Spinal cord (tissue), 10 donors: ENCODE results near the gene TCN2. TPM values are rescaled to one million over a fixed set of nuclear protein-coding genes. Genes with fewer than 3 reads are reported as not detected.

Experiments used
- DNase-seq, 6 donors: peaks; one replicate each; pipeline versions ENCODE4 v3.0.0 to v3.0.0-alpha.2; 2013 to 2015; ENCODE audit warnings: low spot score in 6 of 6, low read depth in 4 of 6
- H3K27ac ChIP-seq: one replicate; pipeline ENCODE4 v1.5.1; 2013; ENCODE audit warnings: low read depth, low read length, control low read depth
- H3K27me3 ChIP-seq: one replicate; pipeline ENCODE4 v1.6.1; 2013; ENCODE audit warnings: low read length; ENCODE audit not compliant: control insufficient read depth, insufficient read depth
- H3K36me3 ChIP-seq: one replicate; pipeline ENCODE4 v1.6.1; 2013; ENCODE audit warnings: low read length; ENCODE audit not compliant: control insufficient read depth, insufficient read depth
- H3K4me1 ChIP-seq: one replicate; pipeline ENCODE4 v1.6.1; 2013; ENCODE audit warnings: low read length; ENCODE audit not compliant: control insufficient read depth, insufficient read depth
- H3K4me3 ChIP-seq: one replicate; pipeline ENCODE4 v1.5.1; 2013; ENCODE audit warnings: low read depth, low read length, control low read depth
- H3K9me3 ChIP-seq: one replicate; pipeline ENCODE4 v1.6.1; 2013; ENCODE audit warnings: low read length; ENCODE audit not compliant: control insufficient read depth, insufficient read depth
- WGBS: methylation state at CpG from one replicate; pipeline ENCODE4 v1.1.5; 2013; ENCODE audit warnings: missing lambda C conversion rate; ENCODE audit not compliant: insufficient coverage; 5-methylcytosine and 5-hydroxymethylcytosine counted together
- polyA plus RNA-seq, 2 donors: library from polyadenylated mRNA; unstranded; fragments of 120-200 nt; gene quantifications; one replicate each; pipeline ENCODE4 v1.2.1, GENCODE V29; 2013; ENCODE audit not compliant: insufficient read length in 2 of 2
- total RNA-seq, 2 donors: library from RNA; depleted of rRNA in 1 of 2; stranded (reverse); fragments of 120-200 nt in 1 of 2; fragments of >200 nt in 1 of 2; gene quantifications; one replicate each; pipeline versions ENCODE4 v1.2.3 to v1.2.4, GENCODE V29; 2013 to 2014
- donor health status: healthy.

TCN2 gene
- total and polyA plus RNA-seq, 4 donors, result 29.9 to 118 (median 47.3) TPM

DNA sequence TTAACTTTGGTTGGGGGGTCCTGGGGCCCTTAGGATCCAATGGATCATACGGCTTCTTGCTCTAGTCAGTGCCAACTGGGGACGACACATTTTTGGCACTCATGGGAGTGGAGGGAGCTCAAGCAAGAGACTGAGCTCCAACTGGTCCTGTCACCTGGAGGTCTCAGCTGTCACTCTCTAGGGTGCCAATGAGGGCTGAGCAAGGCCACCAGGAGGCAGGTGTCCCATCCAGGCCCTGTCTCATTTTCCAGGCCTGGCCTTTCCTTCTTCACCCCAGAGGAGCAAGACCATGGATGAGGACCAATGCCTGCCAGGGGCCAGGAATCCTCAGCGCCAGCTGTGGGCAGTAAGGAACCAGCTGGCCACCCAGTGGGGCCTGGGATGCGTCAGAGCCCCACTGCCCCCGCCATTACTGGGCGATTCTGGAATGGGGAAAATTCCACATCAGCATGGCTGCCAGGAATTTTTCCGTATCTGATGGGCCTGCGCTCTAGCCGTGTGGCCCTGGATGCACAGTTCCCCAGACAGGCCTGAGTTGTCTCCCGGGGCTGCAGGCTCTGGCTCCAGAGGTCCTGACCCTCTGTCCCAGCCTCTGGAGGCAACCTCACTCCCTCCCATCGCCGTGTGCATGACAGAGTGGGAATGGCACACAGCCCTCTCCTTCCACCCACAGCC lies 31.8 kb upstream of the TCN2 start:
- H3K27ac ChIP-seq, result peak overlapping the region; percentile 94
- H3K4me1 ChIP-seq, result peaks cover 41% of the 10 kb centered on the region
- DNase-seq, result peak in 1 of 6 donors; percentile 34
- peaks cover 50% of the 10 kb centered on the region for H3K36me3 ChIP-seq
- H3K4me3 ChIP-seq, result peak overlapping the region; percentile 16
- no peaks in the 10 kb centered on the region for H3K27me3 ChIP-seq
- no peaks in the 10 kb centered on the region for H3K9me3 ChIP-seq
- WGBS, result 60% methylated on average over 12 of the region's 12 CpGs

GRCh38 chr22:30575859-30576258 lies 31.1 kb upstream of the TCN2 start:
- Histone ChIP-seq H3K9me3 (no peaks in the 10 kb centered on the region), H3K27me3 (no peaks in the 10 kb centered on the region), H3K4me3 (no peak overlapping the region), H3K27ac (peak overlapping the region; percentile 94), H3K36me3 (peaks cover 57% of the 10 kb centered on the region), H3K4me1 (peaks cover 41% of the 10 kb centered on the region)
- DNase-seq, result no peak
- WGBS, result 85% methylated on average over 12 of the region's 15 CpGs

GRCh38 chr22:30578481-30578880 lies 28.5 kb upstream of the TCN2 start:
- H3K9me3 ChIP-seq, result no peaks in the 10 kb centered on the region
- no peaks in the 10 kb centered on the region for H3K27me3 ChIP-seq
- H3K36me3 ChIP-seq, result peaks cover 83% of the 10 kb centered on the region
- WGBS, result 92% methylated on average over 11 of the region's 12 CpGs
- H3K27ac ChIP-seq, result no peak overlapping the region
- no peak for DNase-seq
- H3K4me1 ChIP-seq, result peaks cover 48% of the 10 kb centered on the region
- H3K4me3 ChIP-seq, result no peak overlapping the region

DNA sequence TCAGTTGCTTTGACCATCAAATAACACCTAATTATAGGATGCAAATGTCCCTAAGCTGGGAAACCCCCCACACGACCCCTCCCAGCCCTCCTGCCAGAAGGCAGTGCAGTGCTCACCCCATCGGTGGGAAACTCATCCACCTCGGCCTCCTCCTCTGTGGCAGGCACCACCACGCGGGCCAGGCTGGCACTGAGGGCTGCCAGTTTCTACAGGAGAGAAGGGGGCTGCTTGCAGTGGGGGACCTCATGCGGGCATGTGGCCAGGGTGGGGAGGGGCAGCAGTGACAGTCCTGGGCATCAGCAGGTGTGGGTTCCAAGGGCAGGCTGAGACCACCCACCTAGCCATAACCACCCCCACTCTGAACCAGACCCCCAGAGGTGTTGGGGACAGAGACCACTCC lies 26.1 kb upstream of the TCN2 start:
- H3K4me3 ChIP-seq, result no peak overlapping the region
- H3K27me3 ChIP-seq, result no peaks in the 10 kb centered on the region
- no peak overlapping the region for H3K27ac ChIP-seq
- peaks cover 98% of the 10 kb centered on the region for H3K36me3 ChIP-seq
- 100% methylated on average over 1 of the region's 6 CpGs for WGBS
- H3K4me1 ChIP-seq, result peaks cover 36% of the 10 kb centered on the region
- H3K9me3 ChIP-seq, result no peaks in the 10 kb centered on the region
- no peak for DNase-seq

GRCh38 chr22:30582051-30582450 lies 24.9 kb upstream of the TCN2 start:
- peaks cover 98% of the 10 kb centered on the region for H3K36me3 ChIP-seq
- H3K27ac ChIP-seq, result peak overlapping the region; percentile 88
- no peak overlapping the region for H3K4me3 ChIP-seq
- no peaks in the 10 kb centered on the region for H3K9me3 ChIP-seq
- DNase-seq, result peak in 1 of 6 donors; percentile 15
- WGBS, result 87% methylated on average over 6 of the region's 6 CpGs
- H3K4me1 ChIP-seq, result peaks cover 29% of the 10 kb centered on the region
- no peaks in the 10 kb centered on the region for H3K27me3 ChIP-seq

GRCh38 chr22:30582788-30583545 lies 24.0 kb upstream of the TCN2 start:
- 70% methylated on average over 8 of the region's 13 CpGs for WGBS
- H3K36me3 ChIP-seq, result peaks cover 99% of the 10 kb centered on the region
- H3K4me1 ChIP-seq, result peaks cover 29% of the 10 kb centered on the region
- H3K9me3 ChIP-seq, result no peaks in the 10 kb centered on the region
- peak in 2 of 6 donors; percentile 43 to 72 for DNase-seq
- H3K4me3 ChIP-seq, result no peak overlapping the region
- H3K27me3 ChIP-seq, result no peaks in the 10 kb centered on the region
- H3K27ac ChIP-seq, result peak overlapping the region; percentile 88

- Histone ChIP-seq H3K36me3 (peaks cover 96% of the 10 kb centered on the region), H3K4me3 (no peak overlapping the region), H3K9me3 (no peaks in the 10 kb centered on the region), H3K27ac (no peak overlapping the region), H3K27me3 (no peaks in the 10 kb centered on the region), H3K4me1 (peaks cover 29% of the 10 kb centered on the region)
- DNase-seq, result no peak
- 96% methylated on average over 15 of the region's 15 CpGs for WGBS
These were observed 22.5 kb upstream of the TCN2 start for GRCh38 chr22:30584441-30584840.

DNA sequence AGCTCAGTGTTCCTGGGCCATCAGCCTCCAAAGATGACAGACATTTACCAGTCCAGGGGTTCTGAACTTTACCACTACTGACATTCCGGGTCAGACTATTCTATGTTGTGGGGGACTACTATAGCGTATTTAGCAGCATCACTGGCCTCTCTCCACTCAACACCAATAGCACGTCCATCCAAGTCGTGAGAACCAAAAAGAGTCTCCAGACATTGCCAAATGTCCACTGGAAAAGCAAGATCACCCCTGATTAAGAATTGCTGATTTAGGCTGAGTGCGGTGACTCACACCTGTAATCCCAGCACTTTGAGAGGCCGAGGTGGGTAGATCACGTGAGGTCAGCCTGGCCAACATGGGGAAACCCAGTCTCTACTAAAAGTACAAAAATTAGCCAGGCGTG lies 20.6 kb upstream of the TCN2 start:
- H3K4me3 ChIP-seq, result no peak overlapping the region

DNA sequence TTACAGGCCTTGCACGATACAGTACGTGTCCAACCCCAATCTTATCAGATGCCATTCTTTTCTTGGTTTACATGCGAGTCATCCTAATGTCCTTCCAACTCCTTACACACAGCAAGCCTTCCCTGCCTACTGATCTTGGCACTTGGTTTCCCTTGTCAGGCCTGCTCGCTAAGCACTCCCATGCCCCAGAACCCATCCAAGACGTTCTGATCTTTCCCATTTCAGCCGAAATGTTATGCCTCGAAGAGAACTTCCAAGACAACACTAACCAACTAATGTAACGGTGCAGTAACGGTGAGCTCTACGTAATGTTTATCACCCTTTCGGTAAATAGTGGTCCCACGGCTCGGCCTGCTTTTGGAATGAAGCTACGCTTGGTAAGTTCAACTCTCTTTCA lies 15.8 kb upstream of the TCN2 start:
- H3K36me3 ChIP-seq, result peaks cover 32% of the 10 kb centered on the region
- no peaks in the 10 kb centered on the region for H3K9me3 ChIP-seq
- peaks cover 10% of the 10 kb centered on the region for H3K4me1 ChIP-seq
- no peaks in the 10 kb centered on the region for H3K27me3 ChIP-seq
- DNase-seq, result peak in 2 of 6 donors; percentile 1 to 18
- 6% methylated on average over 14 of the region's 14 CpGs for WGBS
- no peak overlapping the region for H3K27ac ChIP-seq
- H3K4me3 ChIP-seq, result peak overlapping the region; percentile 63

More for the DNA sequence above, 20.6 kb upstream of the TCN2 start:
- 100% methylated on average over 5 of the region's 8 CpGs for WGBS
- DNase-seq, result no peak
- H3K9me3 ChIP-seq, result no peaks in the 10 kb centered on the region
- H3K27me3 ChIP-seq, result no peaks in the 10 kb centered on the region
- no peak overlapping the region for H3K27ac ChIP-seq
- H3K36me3 ChIP-seq, result peaks cover 78% of the 10 kb centered on the region
- H3K4me1 ChIP-seq, result peaks cover 33% of the 10 kb centered on the region
